Body of pancreas (tissue), 4 donors: ENCODE measurements around the gene IL25. TPM values are rescaled to one million over a fixed set of nuclear protein-coding genes. Genes with fewer than 3 reads are reported as not detected.

Experiments used
- ATAC-seq: fragments of 150-250 bp; one replicate; pipeline ENCODE4 v1.9.1; 2016
- DNase-seq, 4 donors: peaks; one replicate each; pipeline ENCODE4 v3.0.0-alpha.2; 2019
- H3K27ac ChIP-seq, 4 donors: fragments of 200-600 bp; sonication (generic); 1 replicate in 3 of 4; 2 replicates in 1 of 4; pipeline versions ENCODE4 v1.5.1 to v1.6.1; 2016 to 2019; ENCODE audit warnings: mild to moderate bottlenecking in 1 of 4, mixed read lengths in 1 of 4, moderate library complexity in 1 of 4
- H3K27me3 ChIP-seq, 2 donors: fragments of 200-600 bp; sonication (generic); one replicate each; pipeline ENCODE4 v1.6.0; 2016; ENCODE audit warnings: mild to moderate bottlenecking in 1 of 2
- H3K36me3 ChIP-seq, 2 donors: fragments of 200-600 bp; sonication (generic); replicated peaks in 1 of 2; 2 replicates each; pipeline ENCODE4 v1.5.1; 2016; ENCODE audit warnings: low read depth in 2 of 2; ENCODE audit not compliant: insufficient read depth in 1 of 2
- H3K4me1 ChIP-seq: fragments of 200-600 bp; sonication (generic); one replicate; pipeline ENCODE4 v1.6.0; 2016
- H3K4me3 ChIP-seq, 2 donors: fragments of 200-600 bp; sonication (generic); 1 replicate in 1 of 2; 2 replicates in 1 of 2; pipeline ENCODE4 v1.5.1; 2016 to 2019
- H3K9me3 ChIP-seq, 3 donors: fragments of 200-600 bp; sonication (generic); 1 replicate in 2 of 3; 2 replicates in 1 of 3; pipeline ENCODE4 v1.5.1; 2016
- POLR2A ChIP-seq, 3 donors: fragments of 450-650 bp; IDR thresholded peaks; one replicate each; pipeline ENCODE4 v1.6.1; 2016; ENCODE audit warnings: antibody characterized with exemption in 3 of 3, mild to moderate bottlenecking in 2 of 3
- WGBS, 2 donors: methylation state at CpG; one replicate each; pipeline ENCODE4 v1.1.5; 2017; 5-methylcytosine and 5-hydroxymethylcytosine counted together
- intact Hi-C: fragments of 100-400 bp; cut with DNase I; formaldehyde crosslinking; loops from one replicate; pipeline ENCODE4 v1.15.1; 2023
- total RNA-seq, 2 donors: library from RNA; depleted of rRNA; stranded (reverse); fragments of >200 nt; gene quantifications; one replicate each; pipeline ENCODE4 v1.1.0, GENCODE V29; 2016
- TF ChIP-seq, protein P1 (sequence below), 7 experiments: fragments of 450-650 bp in 4 of 7; fragments of 200-600 bp in 3 of 7; sonication (generic) in 3 of 7; IDR thresholded peaks; one replicate each; pipeline ENCODE4 v1.5.1; 2016 to 2019; ENCODE audit warnings: antibody characterized with exemption in 7 of 7

Gene IL25
- total RNA-seq, 2 donors from 2014 or later: not detected

DNA sequence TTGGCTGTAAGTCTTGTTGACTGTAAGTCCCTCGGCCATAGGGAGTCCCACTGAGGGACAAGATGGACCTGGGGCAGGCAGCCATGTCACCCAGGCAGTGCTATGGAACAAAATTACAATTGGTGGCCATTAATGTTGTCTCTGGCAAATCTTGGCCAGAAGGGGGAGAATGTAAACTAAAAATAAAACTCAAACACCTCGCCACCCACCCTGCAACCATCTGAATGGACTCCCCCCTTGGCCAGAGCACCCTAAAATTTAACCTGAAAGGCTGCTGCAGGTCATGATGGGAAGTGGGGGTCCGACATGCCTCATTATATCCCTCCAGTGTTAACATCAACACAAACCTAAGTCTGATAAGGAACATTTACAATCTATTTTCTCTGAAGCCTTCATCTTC lies 28.1 kb upstream of the IL25 start:
- WGBS, 2 donors: 43 to 45% methylated on average over 3 of the region's 3 CpGs
- TF ChIP-seq, protein P1, sequence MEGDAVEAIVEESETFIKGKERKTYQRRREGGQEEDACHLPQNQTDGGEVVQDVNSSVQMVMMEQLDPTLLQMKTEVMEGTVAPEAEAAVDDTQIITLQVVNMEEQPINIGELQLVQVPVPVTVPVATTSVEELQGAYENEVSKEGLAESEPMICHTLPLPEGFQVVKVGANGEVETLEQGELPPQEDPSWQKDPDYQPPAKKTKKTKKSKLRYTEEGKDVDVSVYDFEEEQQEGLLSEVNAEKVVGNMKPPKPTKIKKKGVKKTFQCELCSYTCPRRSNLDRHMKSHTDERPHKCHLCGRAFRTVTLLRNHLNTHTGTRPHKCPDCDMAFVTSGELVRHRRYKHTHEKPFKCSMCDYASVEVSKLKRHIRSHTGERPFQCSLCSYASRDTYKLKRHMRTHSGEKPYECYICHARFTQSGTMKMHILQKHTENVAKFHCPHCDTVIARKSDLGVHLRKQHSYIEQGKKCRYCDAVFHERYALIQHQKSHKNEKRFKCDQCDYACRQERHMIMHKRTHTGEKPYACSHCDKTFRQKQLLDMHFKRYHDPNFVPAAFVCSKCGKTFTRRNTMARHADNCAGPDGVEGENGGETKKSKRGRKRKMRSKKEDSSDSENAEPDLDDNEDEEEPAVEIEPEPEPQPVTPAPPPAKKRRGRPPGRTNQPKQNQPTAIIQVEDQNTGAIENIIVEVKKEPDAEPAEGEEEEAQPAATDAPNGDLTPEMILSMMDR (IDR thresholded peaks at IDR 0.05): no peak
- TF ChIP-seq POLR2A (IDR thresholded peaks at IDR 0.05): no peak
- Histone ChIP-seq H3K4me1 (no peaks in the 10 kb centered on the region), H3K9me3 (no peaks in the 10 kb centered on the region), H3K4me3 (no peak overlapping the region), H3K27me3 (no peaks in the 10 kb centered on the region), H3K27ac (no peak overlapping the region), H3K36me3 (no peaks in the 10 kb centered on the region)
- ATAC-seq (no peak), DNase-seq (no peak)
- intact Hi-C loops: no loop called here

- no peak overlapping the region for H3K4me3 ChIP-seq
- DNase-seq (no peak), ATAC-seq (no peak)
- no peaks in the 10 kb centered on the region for H3K4me1 ChIP-seq
- H3K36me3 ChIP-seq: no peaks in the 10 kb centered on the region
- no peaks in the 10 kb centered on the region for H3K27me3 ChIP-seq
- no peak overlapping the region for H3K27ac ChIP-seq
- WGBS, 2 donors: 73 to 85% methylated on average over 13 of the region's 13 CpGs
- intact Hi-C loops: no loop called here
- no peaks in the 10 kb centered on the region for H3K9me3 ChIP-seq
- TF ChIP-seq, protein P1 (IDR thresholded peaks at IDR 0.05): no peak
- TF ChIP-seq POLR2A (IDR thresholded peaks at IDR 0.05): no peak
These were observed 26.5 kb upstream of the IL25 start for GRCh38 chr14:23345987-23346692.

GRCh38 chr14:23346693-23347405 lies 25.8 kb upstream of the IL25 start:
- DNase-seq (no peak), ATAC-seq (no peak)
- Histone ChIP-seq H3K4me1 (peaks cover 4% of the 10 kb centered on the region), H3K9me3 (no peaks in the 10 kb centered on the region), H3K27me3 (no peaks in the 10 kb centered on the region), H3K36me3 (no peaks in the 10 kb centered on the region), H3K27ac (no peak overlapping the region), H3K4me3 (no peak overlapping the region)
- TF ChIP-seq, protein P1 (IDR thresholded peaks at IDR 0.05): no peak
- TF ChIP-seq POLR2A (IDR thresholded peaks at IDR 0.05): no peak
- WGBS, 2 donors: 75 to 86% methylated on average over 10 of the region's 27 CpGs
- intact Hi-C loops: no loop called here

DNA sequence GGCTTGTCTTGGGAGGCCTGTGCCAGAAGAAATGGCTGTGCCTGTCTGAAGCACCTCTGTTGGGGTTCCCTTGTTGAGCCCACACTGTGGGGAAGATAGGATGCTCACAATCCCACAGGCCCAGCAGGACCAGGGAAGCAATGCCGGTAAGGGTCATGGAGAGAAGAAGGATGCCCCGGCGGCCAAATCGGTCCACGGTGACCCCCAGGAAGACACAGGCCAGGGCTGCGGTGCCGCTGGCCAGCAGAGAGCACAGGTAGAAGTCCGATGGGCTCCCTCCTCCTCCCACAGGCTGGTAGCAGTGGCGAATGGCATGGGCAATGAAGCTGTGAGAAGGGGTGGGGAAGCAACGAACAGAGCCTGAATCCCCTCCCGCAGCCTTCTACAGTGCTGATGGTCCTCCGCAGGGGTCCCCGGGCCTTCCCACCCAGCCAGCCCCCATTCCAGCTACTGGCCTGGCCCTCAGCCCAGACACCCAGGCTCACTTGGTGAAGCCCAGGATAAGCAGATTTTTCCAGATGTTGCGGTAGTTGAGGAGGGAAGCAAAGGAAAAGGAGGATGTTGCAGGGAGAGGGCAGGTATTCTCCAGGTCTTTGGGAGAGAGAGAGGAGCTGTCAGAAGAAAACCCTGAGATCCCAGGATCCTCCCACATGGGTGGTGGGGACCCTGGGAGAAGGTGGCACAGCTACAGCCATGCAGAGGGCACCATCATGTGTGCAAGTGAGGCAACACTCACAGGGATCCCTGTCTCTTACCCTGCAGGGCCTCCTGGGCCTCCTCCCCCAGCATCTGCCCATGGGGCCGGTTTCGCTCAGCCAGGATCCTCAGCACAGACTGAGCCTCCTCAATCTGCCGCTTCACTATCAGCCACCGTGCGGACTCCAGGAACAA lies 25.0 kb upstream of the IL25 start:
- peaks cover 12% of the 10 kb centered on the region for H3K4me1 ChIP-seq
- no peak overlapping the region for H3K27ac ChIP-seq
- DNase-seq (no peak), ATAC-seq (no peak)
- intact Hi-C loops: no loop called here
- no peaks in the 10 kb centered on the region for H3K27me3 ChIP-seq
- WGBS, 2 donors: 96 to 99% methylated on average over 14 to 17 of the region's 19 CpGs
- no peak overlapping the region for H3K4me3 ChIP-seq
- no peak for TF ChIP-seq POLR2A (IDR thresholded peaks at IDR 0.05)
- TF ChIP-seq, protein P1 (IDR thresholded peaks at IDR 0.05): no peak
- H3K9me3 ChIP-seq: no peaks in the 10 kb centered on the region
- H3K36me3 ChIP-seq: no peaks in the 10 kb centered on the region
